ENCODE results near the gene NEMP1. TPM values are rescaled to one million over a fixed set of nuclear protein-coding genes. Genes with fewer than 3 reads are reported as not detected.
A peak's percentile ranks its signal among the peaks of the same experiment; 100 is the strongest.

NEMP1 gene
- total RNA-seq, 1 donor: 6.5 TPM

GRCh38 chr12:57089271-57090245 lies 11.0 kb upstream of the NEMP1 start:
- Histone ChIP-seq H4K20me1 (ENCODE audit: insufficient read depth, low read length) (peaks cover 41% of the 10 kb centered on the region), H3K27me3 (ENCODE audit: insufficient read depth, low read length) (no peaks in the 10 kb centered on the region), H3K9me3 (ENCODE audit: low read depth, low read length) (no peaks in the 10 kb centered on the region), H3K36me3 (ENCODE audit: insufficient read depth, low read length) (peaks cover 36% of the 10 kb centered on the region), H2AFZ (ENCODE audit: low read length) (no peak overlapping the region), H3K4me3 (ENCODE audit: insufficient read depth, low read length) (peak overlapping the region; percentile 97), H3K4me2 (ENCODE audit: insufficient read depth, low read length) (peak overlapping the region; percentile 99), H3K79me2 (ENCODE audit: insufficient read depth, low read length) (peaks cover 42% of the 10 kb centered on the region), H3K4me1 (ENCODE audit: insufficient read depth, low read length) (peaks cover 59% of the 10 kb centered on the region), H3K27ac (ENCODE audit: low read depth, low read length) (peak overlapping the region; percentile 81)
- TF ChIP-seq CTCF (IDR thresholded peaks at IDR 0.05; ENCODE audit: extremely low read depth, low read depth, low read length): no peak
- DNase-seq (ENCODE audit: insufficient read length, low spot score, missing footprints): peak; percentile 92

- peak; percentile 98 for DNase-seq (ENCODE audit: insufficient read length, low spot score, missing footprints)
These were observed 10.0 kb upstream of the NEMP1 start, which contains the start of gene NAB2 for GRCh38 chr12:57088354-57089270. TSS of gene NAB2 (plus strand) at chr12:57089114. CDS start at chr12:57089272, 158 bp downstream.

GRCh38 chr12:57087691-57088353 lies 9.2 kb upstream of the NEMP1 start:
- TF ChIP-seq CTCF (IDR thresholded peaks at IDR 0.05; ENCODE audit: extremely low read depth, low read depth, low read length): no peak
- peak; percentile 94 for DNase-seq (ENCODE audit: insufficient read length, low spot score, missing footprints)
- peak overlapping the region; percentile 56 for H2AFZ ChIP-seq (ENCODE audit: low read length)

More at GRCh38 chr12:57088354-57089270, 10.0 kb upstream of the NEMP1 start, which contains the start of gene NAB2:
- H2AFZ ChIP-seq (ENCODE audit: low read length): peak within 1 kb of the TSS; percentile 56
- peak within 1 kb of the TSS; percentile 97 for H3K4me3 ChIP-seq (ENCODE audit: insufficient read depth, low read length)
- peaks cover 40% of the 10 kb centered on the region for H3K79me2 ChIP-seq (ENCODE audit: insufficient read depth, low read length)
- no peaks in the 10 kb centered on the region for H3K27me3 ChIP-seq (ENCODE audit: insufficient read depth, low read length)
- H3K36me3 ChIP-seq (ENCODE audit: insufficient read depth, low read length): peaks cover 31% of the 10 kb centered on the region
- peaks cover 37% of the 10 kb centered on the region for H4K20me1 ChIP-seq (ENCODE audit: insufficient read depth, low read length)
- H3K4me2 ChIP-seq (ENCODE audit: insufficient read depth, low read length): peak within 1 kb of the TSS; percentile 99
- TF ChIP-seq CTCF (IDR thresholded peaks at IDR 0.05; ENCODE audit: extremely low read depth, low read depth, low read length): no peak
- H3K9me3 ChIP-seq (ENCODE audit: low read depth, low read length): no peaks in the 10 kb centered on the region
- H3K27ac ChIP-seq (ENCODE audit: low read depth, low read length): peak within 1 kb of the TSS; percentile 99
- peaks cover 51% of the 10 kb centered on the region for H3K4me1 ChIP-seq (ENCODE audit: insufficient read depth, low read length)

More at GRCh38 chr12:57087691-57088353, 9.2 kb upstream of the NEMP1 start:
- peak overlapping the region; percentile 99 for H3K27ac ChIP-seq (ENCODE audit: low read depth, low read length)
- H3K9me3 ChIP-seq (ENCODE audit: low read depth, low read length): no peaks in the 10 kb centered on the region
- peaks cover 32% of the 10 kb centered on the region for H4K20me1 ChIP-seq (ENCODE audit: insufficient read depth, low read length)
- peaks cover 44% of the 10 kb centered on the region for H3K4me1 ChIP-seq (ENCODE audit: insufficient read depth, low read length)
- peaks cover 33% of the 10 kb centered on the region for H3K79me2 ChIP-seq (ENCODE audit: insufficient read depth, low read length)
- H3K36me3 ChIP-seq (ENCODE audit: insufficient read depth, low read length): peaks cover 25% of the 10 kb centered on the region
- peak overlapping the region; percentile 86 for H3K4me3 ChIP-seq (ENCODE audit: insufficient read depth, low read length)
- H3K27me3 ChIP-seq (ENCODE audit: insufficient read depth, low read length): no peaks in the 10 kb centered on the region
- peak overlapping the region; percentile 94 for H3K4me2 ChIP-seq (ENCODE audit: insufficient read depth, low read length)
